GM13976 (cell line): Measurements from ENCODE around the gene MYRFL.

ENCODE experiments used
- DNase-seq: peaks from one replicate; pipeline ENCODE4 v3.0.0; 2012; ENCODE audit warnings: low spot score
- in situ Hi-C: fragments of 300-500 bp; cut with MboI; formaldehyde crosslinking; loops from one replicate; pipeline ENCODE4 v1.12.0; 2022; ENCODE audit warnings: low sequenced_read_pairs, mixed read lengths, inconsistent platforms; ENCODE audit not compliant: unreplicated experiment
- TF ChIP-seq, protein P1 (sequence below): IDR thresholded peaks from 2 replicates; pipeline ENCODE4 v1.5.1; 2012; ENCODE audit warnings: borderline replicate concordance, mild to moderate bottlenecking; ENCODE audit not compliant: insufficient read depth; ENCODE audit errors: extremely low read depth, missing control alignments, control extremely low read depth

MYRFL gene

DNA sequence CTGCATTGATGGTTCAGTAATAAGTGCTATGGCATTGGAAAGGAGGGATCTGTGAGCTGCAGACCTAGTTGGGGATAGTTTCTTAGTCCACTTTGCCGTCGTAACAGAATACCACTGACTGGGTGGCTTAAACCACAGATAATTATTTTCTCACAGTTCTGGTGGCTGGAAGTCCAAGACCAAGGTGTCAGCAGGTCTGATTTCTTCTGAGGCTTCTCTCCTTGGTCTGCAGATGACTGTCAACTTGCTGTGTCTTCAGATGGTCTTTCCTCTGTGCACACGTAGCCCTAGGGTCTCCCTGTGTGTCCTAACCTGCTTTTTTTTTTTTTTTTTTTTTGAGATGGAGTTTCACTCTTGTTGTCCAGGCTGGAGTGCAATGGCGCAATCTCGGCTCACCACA, 126.1 kb downstream of the MYRFL start:
- no peak for DNase-seq
- in situ Hi-C loops, result no loop called here
- TF ChIP-seq, protein P1, sequence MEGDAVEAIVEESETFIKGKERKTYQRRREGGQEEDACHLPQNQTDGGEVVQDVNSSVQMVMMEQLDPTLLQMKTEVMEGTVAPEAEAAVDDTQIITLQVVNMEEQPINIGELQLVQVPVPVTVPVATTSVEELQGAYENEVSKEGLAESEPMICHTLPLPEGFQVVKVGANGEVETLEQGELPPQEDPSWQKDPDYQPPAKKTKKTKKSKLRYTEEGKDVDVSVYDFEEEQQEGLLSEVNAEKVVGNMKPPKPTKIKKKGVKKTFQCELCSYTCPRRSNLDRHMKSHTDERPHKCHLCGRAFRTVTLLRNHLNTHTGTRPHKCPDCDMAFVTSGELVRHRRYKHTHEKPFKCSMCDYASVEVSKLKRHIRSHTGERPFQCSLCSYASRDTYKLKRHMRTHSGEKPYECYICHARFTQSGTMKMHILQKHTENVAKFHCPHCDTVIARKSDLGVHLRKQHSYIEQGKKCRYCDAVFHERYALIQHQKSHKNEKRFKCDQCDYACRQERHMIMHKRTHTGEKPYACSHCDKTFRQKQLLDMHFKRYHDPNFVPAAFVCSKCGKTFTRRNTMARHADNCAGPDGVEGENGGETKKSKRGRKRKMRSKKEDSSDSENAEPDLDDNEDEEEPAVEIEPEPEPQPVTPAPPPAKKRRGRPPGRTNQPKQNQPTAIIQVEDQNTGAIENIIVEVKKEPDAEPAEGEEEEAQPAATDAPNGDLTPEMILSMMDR, result no peak

DNA sequence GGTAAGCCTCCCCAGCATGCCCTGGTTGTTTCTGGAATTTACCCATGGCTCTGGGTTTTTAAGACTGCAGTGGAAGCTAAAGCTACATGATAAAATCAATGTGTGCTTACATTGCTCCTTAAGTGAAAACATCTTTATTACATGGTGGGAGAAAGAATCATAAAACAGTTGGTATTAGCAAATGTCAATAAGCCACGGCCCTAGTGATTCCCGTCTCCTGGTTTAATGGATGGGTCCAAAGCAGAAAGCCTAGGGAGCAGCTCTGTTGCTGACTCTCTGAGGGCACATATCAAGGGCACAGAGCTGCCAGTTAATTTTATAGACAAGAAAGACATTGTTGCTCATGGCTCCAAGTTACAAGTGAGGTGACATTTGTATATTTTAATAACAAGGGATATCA, 127.9 kb downstream of the MYRFL start:
- DNase-seq, result no peak
- TF ChIP-seq, protein P1, result no peak
- in situ Hi-C loops, result no loop called here

DNA sequence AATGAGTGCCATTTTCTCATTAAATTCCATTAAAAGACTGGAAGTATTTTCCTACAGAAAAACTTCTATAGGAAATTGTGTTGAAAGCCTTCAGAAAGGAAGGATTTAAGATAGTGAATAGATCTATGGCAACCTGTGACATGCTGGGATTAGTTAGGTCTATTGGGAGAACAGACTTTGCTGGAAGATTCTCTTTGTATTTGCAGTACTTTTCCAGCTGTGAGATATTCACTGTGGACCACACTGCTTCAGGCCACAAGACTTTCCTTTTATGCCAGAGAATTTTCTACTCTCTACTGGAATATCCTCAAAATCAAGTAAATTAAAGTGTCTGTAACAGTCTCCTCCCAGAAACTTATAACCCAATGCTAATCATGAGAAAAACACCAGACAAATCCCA, 136.2 kb downstream of the MYRFL start:
- no peak for DNase-seq
- in situ Hi-C loops, result no loop called here
- TF ChIP-seq, protein P1, result no peak

DNA sequence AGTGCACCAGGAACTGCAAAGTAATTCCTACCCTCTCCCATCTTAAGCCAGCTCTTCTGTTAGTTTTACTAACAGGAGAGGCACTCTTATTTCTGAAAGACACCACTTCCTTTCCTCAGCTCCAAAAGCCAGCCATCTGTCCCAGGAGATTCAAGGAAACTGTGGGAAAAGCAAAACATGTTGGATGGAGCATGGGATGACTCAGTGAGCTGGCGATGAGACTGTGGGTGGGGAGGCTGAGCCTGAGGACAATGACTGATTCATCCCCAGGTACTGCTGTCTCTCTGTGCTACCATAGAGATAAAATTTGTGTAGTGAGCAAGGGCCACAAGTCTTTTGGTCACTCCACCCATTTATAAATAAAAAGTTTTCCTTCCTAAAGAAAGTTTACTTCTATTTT, 141.4 kb downstream of the MYRFL start:
- TF ChIP-seq, protein P1, result no peak
- no peak for DNase-seq
- in situ Hi-C loops, result no loop called here

DNA sequence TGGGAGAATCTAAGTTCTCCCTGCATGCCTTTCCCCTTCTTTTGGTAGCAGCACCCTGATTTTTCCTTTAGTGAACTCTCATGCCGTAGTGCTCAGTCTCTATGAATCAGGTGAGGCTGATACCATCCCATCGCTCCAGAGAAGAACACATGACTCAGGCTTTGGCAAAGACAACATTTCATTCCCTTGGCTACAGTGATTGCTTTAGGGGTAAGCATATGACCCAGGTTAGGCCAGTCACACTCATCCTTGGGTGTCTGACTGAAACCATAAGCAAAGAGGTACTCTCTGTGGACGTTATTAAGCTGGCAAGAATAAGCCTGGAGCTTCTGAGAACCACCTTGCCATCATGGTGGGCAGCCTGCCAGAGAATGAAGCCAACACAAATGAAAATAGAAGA, 141.8 kb downstream of the MYRFL start:
- TF ChIP-seq, protein P1, result no peak
- no peak for DNase-seq
- in situ Hi-C loops, result no loop called here

DNA sequence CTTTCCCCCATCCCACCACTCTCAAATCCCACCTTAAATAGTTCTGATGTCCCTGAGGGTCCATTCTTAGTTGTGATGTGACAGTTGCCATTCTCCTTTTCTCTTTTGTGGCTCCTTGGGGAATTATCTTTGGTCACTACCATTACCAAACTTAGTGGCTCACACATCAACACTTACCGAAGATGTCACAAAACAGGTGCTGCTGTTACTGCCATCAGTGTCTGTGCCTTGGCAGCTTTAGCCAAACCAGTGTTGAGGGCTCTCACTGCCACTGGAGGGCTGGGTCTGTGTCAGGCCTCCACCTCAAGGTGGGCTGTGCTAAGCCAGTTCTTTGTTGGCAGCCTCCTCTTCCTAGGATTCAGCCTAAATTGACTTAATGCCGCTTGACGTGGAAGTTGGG, 144.0 kb downstream of the MYRFL start:
- no peak for DNase-seq
- TF ChIP-seq, protein P1, result no peak
- in situ Hi-C loops, result no loop called here

DNA sequence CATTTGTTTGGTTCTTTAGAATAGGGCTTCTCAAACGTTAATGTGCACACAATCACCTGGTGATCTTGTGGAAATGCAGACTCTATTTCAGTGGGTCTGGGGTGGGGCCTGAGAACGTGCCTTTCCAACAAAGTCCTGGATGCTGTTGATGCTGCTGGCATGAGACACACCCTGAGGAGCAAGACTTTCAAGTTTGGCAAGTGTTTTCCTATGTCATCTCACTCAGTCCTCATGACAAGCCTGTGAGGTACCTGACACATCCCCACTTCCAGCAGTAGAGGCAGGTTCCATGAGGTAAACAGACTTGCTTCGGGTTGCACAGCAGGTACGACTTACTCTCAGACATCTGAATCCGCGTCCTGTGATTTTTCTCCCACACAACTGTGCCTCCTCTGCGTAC, 147.1 kb downstream of the MYRFL start:
- TF ChIP-seq, protein P1, result no peak
- in situ Hi-C loops, result no loop called here
- no peak for DNase-seq
